GM21786 (cell line): Measurements from ENCODE around the gene MTA1.

Experiments used
- ATAC-seq: cut with Tn5 transposase; IDR thresholded peaks from one replicate; pipeline ENCODE4 v1.9.1; 2021; ENCODE audit not compliant: unreplicated experiment

Gene MTA1

DNA sequence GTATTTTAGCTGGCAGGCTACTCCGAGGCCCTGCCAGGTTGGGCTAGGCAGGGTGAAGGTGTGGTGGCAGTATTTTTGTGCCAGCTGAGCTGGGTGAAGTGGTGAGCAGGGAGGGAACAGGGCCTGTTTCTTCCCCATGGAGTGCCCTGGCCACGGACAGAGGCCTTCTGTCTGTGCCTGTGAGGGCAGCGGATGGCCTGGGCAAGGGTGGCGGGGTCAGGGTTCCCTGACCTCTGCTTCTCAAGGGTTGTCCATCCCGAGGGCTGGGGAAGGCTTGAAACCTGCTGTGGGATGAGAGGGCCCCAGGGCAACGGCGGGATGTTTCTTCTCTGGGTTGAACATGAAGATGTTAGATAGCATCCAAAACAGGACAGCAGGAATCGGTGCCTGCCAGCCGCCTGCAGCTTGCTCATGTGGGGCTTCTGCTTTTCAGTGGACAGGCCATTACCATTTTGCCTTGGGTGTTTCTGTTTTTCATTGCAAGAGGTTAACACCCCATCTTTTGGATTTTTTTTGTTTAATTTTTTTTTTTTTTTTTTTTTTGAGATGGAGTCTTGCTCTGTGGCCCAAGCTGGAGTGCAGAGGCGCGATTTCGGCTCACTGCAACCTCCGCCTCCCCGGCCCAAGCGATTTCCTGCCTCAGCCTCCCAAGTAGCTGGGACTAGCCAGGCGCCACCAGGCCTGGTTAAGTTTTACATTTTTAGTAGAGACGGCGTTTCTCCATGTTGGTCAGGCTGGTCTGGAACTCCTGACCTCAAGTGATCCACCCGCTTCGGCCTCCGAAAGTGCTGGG is 3.3 kb downstream of the MTA1 start:
- no peak for ATAC-seq

DNA sequence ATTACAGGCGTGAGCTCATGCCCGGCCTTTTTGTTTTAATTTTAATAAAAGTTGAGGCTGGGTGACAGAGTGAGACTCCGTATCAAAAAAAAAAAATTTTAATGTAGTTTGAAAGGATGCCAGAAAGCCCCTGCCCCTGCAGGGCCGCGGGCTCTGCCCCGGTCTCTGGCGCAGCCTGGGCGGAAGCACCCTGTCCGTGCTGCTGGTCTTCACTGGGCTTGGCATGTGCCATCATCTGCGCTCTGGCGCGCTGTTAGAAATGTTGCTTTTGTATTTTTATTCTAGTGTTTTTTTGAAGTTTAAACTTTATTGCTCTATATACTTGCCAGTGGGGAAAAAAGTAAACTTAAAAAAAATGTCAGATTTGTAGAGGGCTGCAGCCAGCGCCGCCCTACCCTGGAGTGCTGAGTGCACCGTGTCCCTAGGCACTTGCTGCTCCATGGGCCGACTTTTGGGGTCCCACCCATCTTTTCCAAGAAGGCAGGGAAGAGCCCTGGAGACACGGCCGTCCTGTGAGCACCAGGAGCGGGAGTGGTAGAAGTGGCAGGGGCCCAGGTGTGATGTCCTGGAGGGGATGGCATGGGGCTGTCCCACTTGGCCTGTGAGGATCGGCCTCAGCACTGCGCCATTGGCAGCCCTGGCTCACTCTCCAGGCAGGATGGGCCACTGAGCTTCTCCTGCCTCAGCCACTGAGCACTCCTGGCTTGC is 4.0 kb downstream of the MTA1 start:
- ATAC-seq, result no peak

DNA sequence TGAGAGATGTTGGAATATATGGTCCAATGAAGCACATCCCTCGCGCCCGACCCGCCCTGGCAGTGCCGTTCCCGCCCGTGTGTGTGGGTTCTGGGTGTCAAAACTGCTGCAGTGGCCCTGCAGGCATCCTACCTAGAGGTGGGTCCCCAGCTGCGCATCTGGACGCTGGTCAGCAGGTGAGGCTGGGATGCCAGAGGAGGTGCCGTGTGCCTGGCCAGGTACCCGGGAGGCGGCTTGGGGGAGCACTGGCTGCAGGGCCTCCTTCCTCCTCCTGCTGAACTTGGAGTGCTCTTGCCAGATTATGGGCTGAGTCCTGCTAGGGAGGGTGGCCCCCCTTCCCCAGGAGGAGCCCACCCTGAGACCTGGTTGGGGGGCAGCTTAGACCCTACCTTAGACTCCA is 5.2 kb downstream of the MTA1 start:
- no peak for ATAC-seq

DNA sequence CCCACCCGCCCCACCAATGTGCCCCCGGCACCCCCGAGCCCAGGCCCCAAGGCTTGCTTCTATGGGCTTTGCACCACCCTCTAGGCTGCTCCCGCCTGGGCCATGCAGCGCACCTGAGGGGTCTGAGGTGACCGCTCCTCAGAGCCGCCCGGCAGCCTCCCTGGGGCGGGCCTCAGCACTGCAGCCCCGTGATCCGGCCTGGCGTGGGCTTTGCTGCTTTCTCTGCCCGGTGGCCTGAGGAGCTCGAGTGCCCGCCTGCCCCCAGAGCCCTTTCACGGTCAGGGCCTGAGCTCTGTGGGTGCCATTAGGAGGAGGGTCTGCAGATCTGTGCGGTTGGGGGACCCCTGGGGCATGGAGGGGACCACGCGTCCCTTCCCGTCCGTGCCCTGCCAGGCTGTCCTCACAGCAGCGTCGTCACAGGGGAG is 6.2 kb downstream of the MTA1 start:
- ATAC-seq, result no peak

DNA sequence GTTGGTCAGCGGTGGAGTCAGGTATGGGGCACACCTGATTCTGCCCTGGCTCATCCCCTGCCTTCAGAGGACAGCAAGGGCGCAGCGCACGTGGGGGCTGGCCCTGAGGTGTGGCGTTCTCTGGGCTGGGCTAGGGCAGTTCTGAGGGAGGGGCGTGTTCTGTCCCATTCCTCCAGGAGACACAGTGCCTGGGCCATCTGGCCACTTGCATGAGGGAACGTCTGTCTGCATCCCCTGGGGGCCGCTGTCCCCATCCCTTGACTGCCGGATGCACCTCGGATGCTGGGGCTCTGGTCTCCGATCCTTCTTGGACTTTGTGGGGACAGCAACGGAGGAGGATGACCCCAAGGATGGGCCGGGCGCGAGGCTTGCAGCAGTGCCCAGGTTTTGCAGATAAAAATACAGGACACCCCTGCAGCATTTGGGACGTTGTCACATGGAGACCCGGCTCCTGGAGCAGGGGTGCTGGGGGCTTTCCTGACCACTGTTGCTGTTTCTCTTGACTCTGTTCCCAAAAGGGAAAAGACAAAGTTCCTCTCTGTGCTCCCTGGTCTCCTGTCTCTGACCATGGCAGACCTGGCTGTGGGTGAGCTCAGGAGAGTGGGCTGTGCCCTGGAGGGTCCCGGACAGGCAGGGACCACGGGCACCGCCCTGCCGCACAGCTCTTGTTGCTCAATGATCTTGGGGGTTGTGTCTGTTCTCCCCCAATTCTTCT is 6.9 kb downstream of the MTA1 start:
- no peak for ATAC-seq

DNA sequence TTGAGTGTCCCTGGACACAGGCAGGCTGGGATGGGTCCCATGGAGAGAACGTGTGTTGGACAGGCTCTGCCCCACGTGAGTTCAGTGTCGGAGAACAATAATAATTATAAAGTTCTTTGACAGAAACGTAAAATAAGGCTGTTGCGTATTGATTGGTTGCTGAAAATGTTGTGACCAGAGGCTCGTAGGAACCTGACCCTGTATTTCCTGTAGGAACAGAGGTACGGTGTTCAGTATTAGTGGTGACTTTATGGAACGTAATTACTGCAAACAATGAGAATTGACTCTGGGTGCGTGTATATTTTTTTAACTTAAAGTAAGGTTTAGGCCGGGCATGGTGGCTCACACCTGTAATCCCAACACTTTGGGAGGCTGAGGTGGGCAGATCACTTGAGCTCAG is 7.8 kb downstream of the MTA1 start:
- no peak for ATAC-seq

DNA sequence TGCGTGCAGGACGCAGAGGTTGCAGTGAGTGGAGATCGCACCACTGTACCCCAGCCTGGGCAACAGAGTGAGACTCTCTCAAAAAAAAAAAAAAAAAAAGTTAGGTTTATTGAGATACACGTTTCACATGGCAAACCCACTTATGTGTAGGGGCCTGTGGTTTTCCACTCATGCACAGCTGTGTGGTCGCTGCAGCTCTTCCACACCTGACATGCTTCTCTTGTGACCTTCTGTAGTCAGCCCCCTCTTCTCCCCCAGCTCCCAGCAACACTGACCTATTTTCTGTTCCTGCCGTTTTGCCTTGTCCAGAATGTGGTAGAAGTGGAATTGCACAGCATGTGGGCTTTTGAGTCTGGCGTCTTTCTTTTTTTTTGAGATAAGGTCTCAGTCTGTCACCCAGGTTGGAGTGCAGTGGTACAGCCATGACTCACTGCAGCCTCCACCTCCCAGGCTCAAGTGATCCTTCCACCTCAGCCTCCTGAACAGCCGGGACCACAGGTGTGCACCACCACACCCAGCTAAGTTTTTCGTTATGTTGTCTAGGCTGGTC is 8.4 kb downstream of the MTA1 start:
- ATAC-seq, result no peak

DNA sequence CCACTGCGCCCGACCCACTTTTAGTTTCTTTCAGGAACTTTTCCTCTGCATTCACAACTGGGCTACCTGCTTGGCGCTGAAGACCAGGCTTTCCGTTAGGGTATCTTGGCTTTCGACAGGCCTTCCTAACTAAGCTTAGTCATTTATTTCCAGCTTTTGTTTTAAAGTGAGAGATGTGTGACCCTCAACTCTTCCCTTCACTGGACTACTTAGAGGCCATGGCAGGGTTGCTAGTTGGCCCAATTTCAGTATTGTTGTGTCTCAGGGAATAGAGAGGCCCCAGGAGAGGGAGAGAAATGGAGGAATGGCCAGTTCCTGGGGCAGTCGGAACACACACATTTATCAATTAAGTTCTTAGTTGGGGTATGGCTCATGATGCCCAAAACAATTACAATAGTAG is 10.4 kb downstream of the MTA1 start:
- no peak for ATAC-seq

DNA sequence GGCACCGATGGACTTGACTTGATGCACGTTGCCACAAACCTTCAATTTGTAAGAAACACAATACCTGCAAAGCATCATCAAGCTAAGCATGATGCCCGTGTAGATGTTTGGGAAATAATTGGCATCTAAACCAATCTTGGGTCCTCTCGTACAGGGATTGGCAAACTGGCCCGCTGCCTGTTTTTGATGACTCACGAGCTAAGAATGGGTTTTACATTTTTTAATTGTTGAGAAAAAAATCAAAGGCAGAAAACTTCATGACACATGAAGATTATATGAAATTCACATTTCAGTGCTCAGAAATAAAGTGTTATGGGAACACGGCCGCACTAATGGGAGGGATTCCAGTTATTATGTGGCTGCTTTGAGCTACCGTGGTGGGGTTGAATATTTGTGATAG is 10.9 kb downstream of the MTA1 start:
- no peak for ATAC-seq

DNA sequence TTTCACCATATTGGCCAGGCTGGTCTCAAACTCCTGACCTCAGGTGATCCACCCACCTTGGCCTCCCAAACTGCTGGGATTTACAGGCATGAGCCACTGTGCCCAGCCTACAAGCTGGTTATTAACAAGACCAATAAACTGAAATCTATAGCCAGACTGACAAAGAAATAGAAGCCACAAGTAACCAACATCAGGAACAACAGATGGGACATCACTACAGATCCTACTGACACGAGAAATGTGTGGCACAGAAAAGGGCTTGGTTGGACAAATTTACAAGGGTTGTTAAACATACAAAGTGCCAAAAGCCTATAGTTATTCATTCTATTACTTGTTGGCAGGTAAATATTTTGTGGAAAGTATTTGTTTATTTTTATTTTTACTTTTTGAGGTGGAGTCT is 11.6 kb downstream of the MTA1 start:
- no peak for ATAC-seq

DNA sequence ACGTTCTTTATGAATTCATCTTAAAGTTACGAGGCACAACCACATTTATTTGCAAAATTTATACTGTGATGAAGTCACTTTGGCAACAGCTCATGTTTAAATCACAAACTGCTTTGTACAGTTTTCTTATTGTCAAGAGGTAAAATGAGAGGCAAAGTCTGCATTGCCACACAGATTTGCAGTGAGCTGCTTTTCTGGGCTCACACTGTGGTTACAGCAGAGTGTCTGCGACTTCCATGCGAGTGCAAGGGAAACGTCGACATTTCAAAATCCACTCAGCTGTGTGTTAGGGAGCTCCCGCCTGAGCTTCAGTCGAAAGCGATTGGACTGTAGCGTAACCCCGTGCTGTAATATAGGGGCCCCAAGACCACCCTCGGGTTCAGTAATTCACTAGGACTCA is 13.0 kb downstream of the MTA1 start:
- ATAC-seq, result no peak

DNA sequence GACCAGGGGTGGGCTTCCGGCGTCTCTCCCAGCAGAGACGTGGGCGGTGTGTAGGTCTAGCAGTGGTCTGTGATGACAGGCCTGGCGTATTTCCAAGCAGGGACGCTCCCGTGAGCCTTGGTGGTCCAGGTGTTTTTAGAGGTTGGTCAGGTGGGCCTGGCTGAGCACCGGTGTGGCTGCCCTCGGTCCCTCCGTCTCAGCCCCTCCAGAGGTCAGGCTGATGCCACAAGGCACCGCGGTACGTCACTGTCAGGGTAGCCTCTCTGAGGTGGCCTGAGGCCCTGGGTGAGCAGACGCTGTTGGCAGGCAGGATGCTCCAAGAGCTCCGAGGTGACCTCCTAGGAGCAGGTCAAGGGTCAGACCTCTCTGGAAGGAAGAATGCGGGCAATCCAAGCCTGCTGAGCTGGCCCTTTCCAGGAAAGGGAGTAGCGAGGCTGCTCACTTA is 13.6 kb downstream of the MTA1 start:
- no peak for ATAC-seq

DNA sequence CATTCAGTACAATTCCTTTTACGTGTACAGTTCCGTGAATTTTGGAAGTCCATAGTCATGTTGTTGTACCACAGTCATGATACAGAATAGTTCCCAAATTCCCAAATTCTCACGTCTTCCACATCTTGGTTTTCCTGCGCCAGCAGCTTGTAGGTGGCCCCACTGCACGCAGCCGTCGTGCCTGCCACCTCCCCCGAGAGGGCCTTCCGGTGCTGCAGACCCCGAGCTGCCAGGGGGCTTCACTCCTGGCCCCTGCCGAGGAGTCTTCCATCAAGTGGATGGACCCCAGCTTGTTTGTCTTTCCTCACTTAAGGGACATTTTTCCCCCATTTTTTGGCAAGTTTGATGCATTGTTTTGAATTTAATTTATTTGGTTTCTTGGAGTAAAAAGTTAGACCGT is 16.8 kb downstream of the MTA1 start:
- ATAC-seq, result no peak

DNA sequence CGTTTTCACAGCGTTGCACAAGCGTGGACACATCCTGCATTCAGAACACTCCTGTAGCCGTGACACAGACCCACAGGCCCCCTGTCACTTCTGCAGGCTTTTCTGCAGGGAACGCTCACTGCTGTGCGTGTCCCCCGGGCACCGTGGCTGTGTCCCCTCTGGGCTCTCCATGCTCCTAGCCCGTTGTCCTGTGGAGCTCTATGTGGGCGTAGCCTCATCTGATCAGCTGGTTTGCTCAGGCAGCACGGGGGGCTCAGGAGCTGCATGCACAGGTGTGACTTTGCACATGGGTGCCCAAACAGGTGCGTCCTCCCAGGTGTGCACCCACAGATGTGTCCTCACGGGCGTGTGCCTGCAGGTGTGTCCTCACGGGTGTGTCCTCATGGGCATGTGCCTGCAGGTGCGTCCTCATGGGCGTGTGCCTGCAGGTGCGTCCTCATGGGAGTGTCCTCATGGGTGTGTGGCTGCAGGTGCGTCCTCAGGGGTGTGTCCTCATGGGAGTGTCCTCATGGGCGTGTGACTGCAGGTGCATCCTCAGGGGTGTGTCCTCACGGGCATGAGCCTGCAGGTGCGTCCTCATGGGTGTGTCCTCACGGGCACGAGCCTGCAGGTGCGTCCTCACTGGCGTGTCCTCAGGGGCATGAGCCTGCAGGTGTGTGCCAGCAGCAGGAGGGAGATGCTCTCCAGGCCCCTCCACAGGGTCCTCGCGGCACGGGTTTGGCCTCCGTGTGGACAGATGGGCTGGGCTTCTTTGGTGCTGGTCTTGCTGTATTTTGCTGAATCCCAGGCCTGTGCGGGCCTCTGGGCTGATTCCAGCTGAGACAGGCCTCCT is 17.5 kb downstream of the MTA1 start:
- ATAC-seq, result no peak

DNA sequence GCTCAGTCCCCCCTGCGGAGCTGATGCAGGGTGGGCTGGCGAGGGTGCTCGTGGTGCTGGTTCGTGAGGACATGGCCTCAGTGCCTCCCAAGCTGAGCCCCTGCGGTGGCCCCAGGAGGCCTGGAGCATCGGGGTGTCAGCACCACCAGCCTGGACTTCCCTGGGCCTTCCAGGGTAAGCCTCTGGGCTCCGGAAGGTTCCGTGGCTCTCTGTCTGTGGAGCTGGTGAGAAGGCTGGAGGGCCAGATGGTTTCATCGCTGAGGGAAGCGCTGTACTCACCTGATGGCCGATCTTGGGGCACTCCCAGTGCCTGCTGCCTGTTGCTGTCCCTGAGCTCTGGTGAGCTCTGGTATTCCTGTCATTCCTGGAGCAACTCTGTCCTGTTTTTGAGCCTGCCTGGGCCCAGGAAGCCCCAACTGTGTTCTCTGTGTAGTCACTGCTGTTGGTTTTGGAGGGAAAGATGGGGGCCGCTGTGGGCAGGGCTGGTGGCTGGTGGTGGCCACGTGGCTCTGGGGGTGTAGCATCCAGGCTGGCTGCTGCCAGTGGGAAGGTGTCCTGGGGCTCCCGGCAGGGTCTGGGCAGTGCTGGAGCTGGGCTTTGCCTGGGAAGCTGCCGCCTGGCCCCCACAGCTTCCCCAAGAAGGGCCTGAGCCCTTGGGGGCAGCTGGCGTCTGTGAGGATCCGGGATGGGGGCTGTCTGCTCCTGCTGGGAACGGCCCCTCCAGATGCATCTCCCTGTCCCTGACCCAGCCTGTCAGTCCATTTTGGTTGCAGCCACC is 18.3 kb downstream of the MTA1 start:
- ATAC-seq, result no peak

DNA sequence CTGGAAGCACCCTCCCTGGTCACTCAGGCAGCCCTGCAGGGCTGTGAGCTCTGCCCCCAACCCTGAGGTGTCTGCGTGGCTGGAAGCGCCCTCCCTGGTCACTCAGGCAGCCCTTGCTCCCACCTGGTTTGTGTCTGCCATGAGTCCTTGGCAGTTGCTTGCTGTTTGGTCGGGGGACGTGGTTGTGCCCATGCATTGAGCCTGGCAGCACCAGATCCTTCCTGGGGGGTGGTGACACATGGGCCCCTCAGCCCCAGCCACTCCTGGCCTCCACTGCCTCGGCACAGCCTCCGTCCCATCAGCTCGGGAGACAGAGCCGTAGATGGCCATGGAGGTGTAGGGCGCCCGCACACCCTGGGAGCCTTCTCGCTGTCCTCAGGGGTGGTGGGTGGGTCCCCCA is 19.6 kb downstream of the MTA1 start:
- no peak for ATAC-seq

DNA sequence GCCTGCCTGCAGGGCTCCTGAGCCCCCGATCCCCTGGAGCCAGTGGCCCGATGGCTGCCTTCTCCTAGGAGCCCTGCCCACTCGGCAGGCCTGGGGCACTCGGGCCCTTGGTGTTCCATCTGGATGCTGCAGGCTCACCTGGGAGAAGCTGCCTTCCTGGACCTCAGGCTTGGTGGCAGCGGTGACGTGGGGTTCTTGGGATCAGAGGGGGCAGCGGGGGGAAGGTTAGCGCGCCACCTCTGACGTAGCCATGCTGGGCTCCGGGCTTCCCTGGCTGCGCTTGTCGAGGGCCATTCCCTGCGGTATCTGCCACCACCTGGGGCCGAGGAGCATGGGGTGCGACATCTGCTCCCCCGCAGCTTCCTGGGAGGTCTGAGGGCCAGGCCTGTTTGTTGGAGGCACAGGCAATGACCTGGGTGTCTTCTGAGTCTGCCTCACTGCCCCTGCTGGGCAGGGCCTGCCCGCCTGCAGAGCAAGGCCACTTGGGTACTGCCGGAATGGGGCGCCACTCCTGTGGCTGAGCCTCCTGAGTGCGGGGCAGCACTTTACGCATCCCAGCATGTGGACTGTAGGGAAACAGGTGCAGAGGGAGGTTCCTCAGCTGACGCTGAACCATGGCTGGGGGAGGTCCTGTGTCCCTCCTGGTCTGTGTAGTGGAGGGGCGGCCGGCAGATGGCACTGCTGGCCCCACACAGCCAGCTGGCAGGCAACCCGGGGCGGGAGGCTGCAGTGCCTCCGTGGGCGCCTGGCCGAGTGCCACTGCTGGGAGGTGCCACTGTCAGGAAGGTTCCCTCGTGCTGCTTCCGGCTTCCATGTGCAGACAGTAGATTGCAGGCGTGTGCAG is 20.3 kb downstream of the MTA1 start:
- ATAC-seq, result no peak

DNA sequence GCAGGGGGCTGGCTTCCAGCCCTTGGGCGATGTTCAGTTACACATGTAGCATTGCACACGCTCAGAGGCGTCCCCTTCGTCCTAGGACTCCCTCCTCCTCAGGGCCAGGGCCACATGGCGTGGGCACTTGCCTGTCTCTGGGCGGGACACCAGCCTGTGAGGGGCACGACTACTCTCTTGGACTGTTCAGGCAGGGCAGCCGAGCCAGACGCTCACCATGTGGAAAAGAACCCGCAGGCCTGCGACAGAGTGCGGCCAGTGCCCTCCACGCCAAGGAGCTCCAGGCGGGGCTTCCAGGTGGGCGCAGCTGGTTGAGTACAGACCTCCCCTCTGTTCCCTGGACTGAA is 20.9 kb downstream of the MTA1 start:
- ATAC-seq, result no peak

DNA sequence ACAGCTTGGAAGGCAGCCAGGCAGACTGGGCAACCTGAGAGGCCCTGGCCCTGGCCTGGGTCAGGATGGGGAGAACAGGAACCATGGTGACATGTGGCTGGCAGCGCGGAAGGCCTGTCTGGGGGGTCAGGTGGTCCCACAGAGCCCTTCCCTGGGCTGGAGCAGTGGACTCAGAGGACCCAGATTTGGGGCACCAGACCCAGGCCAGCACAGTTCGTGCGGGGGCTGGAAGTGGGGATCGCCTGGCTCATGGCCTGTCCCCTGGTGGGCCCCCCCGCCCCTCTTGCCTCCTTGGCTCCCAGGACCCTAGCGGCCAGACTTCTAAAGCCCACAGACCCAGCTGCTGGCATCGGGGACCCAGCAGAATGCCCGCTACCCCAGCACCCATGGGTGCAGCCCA is 21.4 kb downstream of the MTA1 start:
- ATAC-seq, result no peak
